Dermis blood vessel endothelial cell (primary cell): ENCODE measurements around the gene ADAM22. TPM values are rescaled to one million over a fixed set of nuclear protein-coding genes. Genes with fewer than 3 reads are reported as not detected.
A peak's percentile ranks its signal among the peaks of the same experiment; 100 is the strongest.

Experiments
- DNase-seq: peaks from one replicate; pipeline ENCODE4 v3.0.0; 2010
- total RNA-seq: library from RNA; depleted of rRNA; stranded (reverse); fragments of >200 nt; gene quantifications from 2 replicates; pipeline ENCODE4 v1.2.3, GENCODE V29; 2014

ADAM22 gene
- total RNA-seq, 1 donor from 2014 or later: 2.0 TPM

DNA sequence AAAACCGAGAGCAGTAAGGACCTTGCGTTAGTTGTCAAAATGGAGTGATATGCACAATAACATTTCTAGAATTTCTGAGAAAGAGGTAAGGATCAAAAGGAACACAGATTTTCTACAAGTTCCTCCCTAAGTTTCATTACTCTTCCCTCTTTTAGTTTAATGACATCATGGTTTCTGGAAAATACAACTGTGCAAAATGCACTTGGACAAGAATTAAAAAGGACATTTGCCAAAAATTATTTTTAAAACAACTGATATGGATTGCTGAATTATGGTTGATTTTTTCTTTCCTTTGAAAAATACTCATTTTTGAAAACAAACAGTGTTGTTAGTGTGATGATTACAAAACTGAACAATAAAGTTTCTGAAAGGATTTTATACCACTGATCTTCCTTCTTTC is 233.7 kb downstream of the ADAM22 start:
- DNase-seq: no peak

GRCh38 chr7:88169717-88170320 is 235.8 kb downstream of the ADAM22 start:
- peak; percentile 47 for DNase-seq

- no peak for DNase-seq
Measured at GRCh38 chr7:88172842-88173241, 238.8 kb downstream of the ADAM22 start.

- no peak for DNase-seq
Measured at GRCh38 chr7:88176190-88176589, 242.1 kb downstream of the ADAM22 start.

DNA sequence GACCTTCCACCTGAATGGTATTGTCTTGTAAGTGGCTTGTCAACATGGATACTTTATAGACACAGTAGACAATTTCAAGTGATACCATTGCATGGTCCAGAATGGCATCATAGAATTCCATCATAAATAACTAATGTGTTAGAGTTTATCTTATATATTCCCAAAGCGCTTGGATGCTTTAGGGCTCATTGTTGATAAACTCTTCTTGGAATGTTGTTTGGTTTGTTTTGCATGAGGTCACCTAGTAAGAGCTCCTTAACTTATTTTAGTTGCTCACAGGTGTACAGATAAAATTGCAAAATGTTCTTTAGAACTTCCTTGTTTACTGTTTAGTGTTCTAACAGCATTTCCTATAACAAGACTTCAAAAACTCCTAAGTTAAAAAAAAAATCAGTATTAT is 249.0 kb downstream of the ADAM22 start:
- DNase-seq: no peak

DNA sequence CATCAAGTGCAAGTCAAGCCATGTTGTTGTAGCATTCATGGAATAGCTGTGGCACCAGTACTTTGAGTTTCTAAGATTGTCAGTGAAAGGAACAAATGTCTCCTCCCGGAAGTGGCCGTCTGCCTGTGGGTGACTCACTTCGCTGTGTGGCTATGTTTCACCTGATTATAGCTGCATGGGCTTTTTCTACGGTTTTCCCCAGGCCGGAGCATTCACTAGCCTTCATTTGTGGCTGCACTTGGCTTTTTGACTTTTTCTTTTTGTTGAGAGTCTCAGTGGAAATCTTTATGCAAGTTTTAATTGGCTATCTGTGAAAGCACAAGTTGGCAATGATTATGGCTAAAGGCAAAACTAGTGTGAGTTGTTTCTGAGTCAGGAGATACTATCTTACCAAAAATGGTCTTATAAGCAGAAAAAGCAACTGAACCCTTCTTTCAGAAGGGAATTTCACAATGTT is 250.8 kb downstream of the ADAM22 start:
- DNase-seq: no peak

DNA sequence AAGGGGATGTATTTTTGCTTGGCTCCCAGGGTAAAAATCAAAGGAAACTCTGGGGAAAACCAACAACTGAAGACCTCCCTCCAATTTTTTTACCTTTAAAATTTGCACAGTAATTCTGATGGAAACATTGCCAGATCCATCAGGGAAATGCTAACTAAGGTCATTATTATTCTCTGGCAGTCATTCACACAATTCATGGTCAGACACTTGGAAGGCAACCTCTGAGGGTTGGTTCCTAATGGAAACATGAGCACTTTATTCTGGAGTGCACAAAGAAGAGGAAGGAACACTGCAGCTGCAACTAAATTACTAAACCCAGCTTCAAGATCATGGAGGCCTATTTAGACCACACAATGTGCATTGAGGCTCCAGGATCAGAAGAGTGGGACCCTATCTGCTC is 251.6 kb downstream of the ADAM22 start:
- no peak for DNase-seq

- DNase-seq: no peak
Measured at GRCh38 chr7:88191911-88192310, 257.9 kb downstream of the ADAM22 start.

- no peak for DNase-seq
Measured at GRCh38 chr7:88200261-88200660, 266.2 kb downstream of the ADAM22 start.

DNA sequence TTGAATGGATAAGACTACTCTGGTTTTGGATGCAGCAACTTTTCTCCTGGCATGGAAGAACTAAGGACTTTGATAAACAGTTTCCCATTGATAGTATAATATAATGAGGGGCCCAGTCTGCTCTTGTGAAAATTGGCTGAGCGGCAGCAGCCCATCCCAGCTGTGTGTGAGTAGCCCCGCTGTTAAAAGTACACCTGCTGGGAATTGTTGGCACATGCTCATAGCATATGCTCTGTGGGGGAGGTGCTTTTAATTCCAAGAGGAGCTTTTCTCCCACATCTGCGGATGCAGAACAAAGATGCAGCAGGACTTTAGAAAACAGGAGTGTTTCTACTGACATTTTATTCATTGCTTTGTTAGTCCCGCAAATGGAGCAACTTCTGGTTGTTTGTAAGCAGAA is 266.7 kb downstream of the ADAM22 start:
- no peak for DNase-seq

DNA sequence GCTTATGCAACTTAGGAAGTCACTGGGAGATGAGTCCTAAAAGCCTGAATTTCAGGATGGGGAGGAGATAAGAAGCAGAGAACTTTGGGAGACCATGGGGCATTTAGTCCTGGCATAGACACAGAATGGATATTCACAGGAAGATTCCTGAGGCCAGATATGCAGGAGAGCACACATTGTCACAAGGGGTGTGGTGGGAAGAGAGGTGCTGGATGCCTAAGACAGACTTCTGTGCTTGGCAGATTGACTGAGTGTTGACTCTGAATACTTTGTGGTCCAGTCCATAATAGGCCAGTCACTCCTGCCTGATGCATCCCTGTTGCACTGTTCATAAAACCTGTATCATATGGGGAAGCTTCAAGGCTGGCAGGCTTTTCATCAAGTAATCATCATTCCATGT is 267.3 kb downstream of the ADAM22 start:
- DNase-seq: no peak

- DNase-seq: no peak
Measured at GRCh38 chr7:88202278-88202677, 268.2 kb downstream of the ADAM22 start.

DNA sequence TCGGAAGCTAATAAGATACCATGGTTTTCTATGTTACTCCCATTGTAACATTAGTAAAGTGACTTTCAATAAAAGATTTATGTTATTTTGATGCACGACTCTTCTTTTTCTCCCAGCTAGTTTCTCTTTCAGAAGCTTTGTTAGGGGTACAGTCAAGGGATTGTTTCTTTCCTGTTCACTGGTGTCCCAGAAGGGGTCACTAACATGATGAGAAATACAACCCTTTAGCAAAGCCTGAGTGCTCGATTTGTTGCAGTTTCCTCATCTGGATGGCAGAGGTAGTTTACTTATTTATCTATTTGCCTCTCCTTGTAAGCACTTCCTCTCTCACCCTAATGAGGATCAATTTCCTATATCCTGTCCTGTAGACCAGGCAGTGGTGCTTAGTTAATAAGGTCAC is 268.7 kb downstream of the ADAM22 start:
- DNase-seq: no peak

DNA sequence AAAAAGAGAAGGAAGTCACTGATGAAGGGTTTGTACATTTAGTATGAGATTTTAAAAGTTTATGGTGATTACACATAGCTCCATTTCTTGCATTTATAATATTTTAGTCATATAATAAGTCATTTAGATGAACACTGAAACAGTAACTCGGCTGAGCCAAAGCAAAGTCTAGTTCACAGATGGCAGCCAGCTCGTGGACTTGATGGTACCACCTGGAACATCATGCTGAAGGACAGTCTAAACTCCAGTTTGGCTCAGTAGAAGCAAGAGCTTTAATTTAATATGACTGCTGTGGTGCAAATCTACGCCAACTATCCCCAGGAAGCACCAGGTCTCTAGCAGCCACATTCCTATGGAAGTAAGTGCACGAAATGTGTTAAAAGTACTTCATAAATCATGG is 269.4 kb downstream of the ADAM22 start:
- DNase-seq: no peak

- no peak for DNase-seq
Measured at GRCh38 chr7:88204525-88205110, 270.6 kb downstream of the ADAM22 start.

- no peak for DNase-seq
Measured at GRCh38 chr7:88205179-88205578, 271.1 kb downstream of the ADAM22 start.

GRCh38 chr7:88206254-88206653 is 272.2 kb downstream of the ADAM22 start:
- DNase-seq: no peak

DNA sequence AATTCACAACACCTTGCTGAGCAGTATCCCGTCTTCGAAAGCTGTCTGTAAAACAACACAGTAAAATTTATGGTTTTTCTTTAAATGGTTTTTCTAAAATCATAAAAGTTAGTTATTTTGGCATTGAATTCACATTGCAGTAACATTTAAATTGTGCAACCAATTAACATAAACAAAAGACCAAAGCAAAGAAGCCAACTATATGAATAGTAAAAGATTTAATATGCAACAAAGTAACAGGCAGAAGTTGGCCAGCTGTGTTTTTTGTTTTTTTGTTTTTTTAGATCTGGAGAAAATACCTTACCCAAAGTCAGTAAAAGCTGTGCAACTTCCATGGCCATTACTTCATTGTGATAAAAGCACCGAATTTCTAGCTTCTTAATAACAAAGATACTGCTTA is 274.5 kb downstream of the ADAM22 start:
- DNase-seq: no peak

- no peak for DNase-seq
Measured at GRCh38 chr7:88212918-88213317, 278.9 kb downstream of the ADAM22 start.

GRCh38 chr7:88214456-88214855 is 280.4 kb downstream of the ADAM22 start:
- DNase-seq: no peak

DNA sequence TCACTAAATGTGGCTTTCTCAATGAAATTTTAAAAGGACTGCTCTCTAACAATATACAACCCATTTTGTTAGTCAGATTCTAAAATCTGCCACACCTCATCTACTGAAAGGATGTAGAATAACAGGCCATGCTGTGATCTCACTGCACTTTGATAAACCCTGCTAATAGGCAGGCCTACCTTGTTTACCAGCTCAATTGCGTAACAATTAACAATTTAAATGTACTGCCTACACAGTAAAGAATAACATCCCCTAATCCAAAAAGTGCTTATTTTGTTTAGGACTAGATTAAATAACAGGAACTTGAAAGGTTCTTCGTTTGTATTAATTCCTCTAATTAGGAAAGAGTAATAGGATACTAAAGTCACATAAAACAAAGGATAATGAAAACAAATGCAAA is 281.2 kb downstream of the ADAM22 start:
- DNase-seq: no peak

DNA sequence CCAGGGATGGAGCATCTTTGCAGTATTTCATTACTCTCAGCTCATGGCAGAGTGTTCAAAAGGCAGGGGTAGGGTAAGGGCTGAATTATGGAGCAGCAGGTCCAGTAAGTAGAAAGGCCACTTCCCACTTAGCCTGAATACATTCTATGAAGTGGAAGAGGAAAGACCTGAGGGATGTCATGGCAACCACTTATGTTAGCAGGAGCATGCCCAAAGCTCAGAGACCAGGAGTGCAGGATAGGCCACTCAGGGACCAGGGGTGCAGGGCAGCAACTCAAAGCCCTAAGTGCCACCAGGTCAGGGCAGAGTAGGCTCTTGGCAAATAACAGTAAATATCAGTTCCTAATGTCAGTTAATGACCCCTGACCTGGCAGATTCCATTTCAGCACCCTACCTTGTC is 282.2 kb downstream of the ADAM22 start:
- DNase-seq: no peak

GRCh38 chr7:88217675-88218428 is 283.8 kb downstream of the ADAM22 start:
- peak; percentile 2 for DNase-seq

- no peak for DNase-seq
Measured at GRCh38 chr7:88218429-88218745, 284.3 kb downstream of the ADAM22 start.
